NCI-H146 treated with DMSO at 0.1 percent for 48 hours (cell line): ENCODE results near the gene CKLF.

ENCODE experiments used
- DNase-seq: peaks from one replicate; lab custom pipeline; 2025; ENCODE audit not compliant: unreplicated experiment; lab: John Stamatoyannopoulos, UW

Gene CKLF

GRCh38 chr16:66517586-66518263 is 34.7 kb upstream of the CKLF start:
- DNase-seq = no peak

GRCh38 chr16:66519482-66520373 is 32.6 kb upstream of the CKLF start:
- DNase-seq = no peak

- DNase-seq = no peak
Measured at GRCh38 chr16:66520406-66521170, 31.8 kb upstream of the CKLF start.

- no peak for DNase-seq
Measured at GRCh38 chr16:66521252-66521713, 31.1 kb upstream of the CKLF start.

GRCh38 chr16:66521951-66522771 is 30.2 kb upstream of the CKLF start:
- no peak for DNase-seq

GRCh38 chr16:66522816-66523590 is 29.4 kb upstream of the CKLF start:
- no peak for DNase-seq

- DNase-seq = no peak
Measured at GRCh38 chr16:66523861-66524354, 28.5 kb upstream of the CKLF start.

GRCh38 chr16:66524601-66525164 is 27.7 kb upstream of the CKLF start:
- DNase-seq = no peak

GRCh38 chr16:66525396-66526180 is 26.8 kb upstream of the CKLF start:
- no peak for DNase-seq

GRCh38 chr16:66528294-66528693 is 24.1 kb upstream of the CKLF start:
- DNase-seq = no peak

GRCh38 chr16:66529475-66529874 is 22.9 kb upstream of the CKLF start:
- no peak for DNase-seq

GRCh38 chr16:66534376-66534799 is 18.0 kb upstream of the CKLF start:
- no peak for DNase-seq

GRCh38 chr16:66536525-66536924 is 15.9 kb upstream of the CKLF start:
- DNase-seq = no peak

- no peak for DNase-seq
Measured at GRCh38 chr16:66537236-66537635, 15.1 kb upstream of the CKLF start.

- DNase-seq = no peak
Measured at GRCh38 chr16:66538910-66539309, 13.5 kb upstream of the CKLF start.

- DNase-seq = no peak
Measured at GRCh38 chr16:66539623-66540469, 12.5 kb upstream of the CKLF start.
